GM23248 (cell line): ENCODE data around the gene EPHB6.

ENCODE experiments used
- EZH2 ChIP-seq: fragments of 200-600 bp; sonication (generic); IDR thresholded peaks from 2 replicates; pipeline ENCODE4 v1.6.1; 2018; ENCODE audit warnings: antibody characterized with exemption, mild to moderate bottlenecking; ENCODE audit not compliant: insufficient read depth, poor library complexity, severe bottlenecking
- EZH2phosphoT487 ChIP-seq: fragments of 200-600 bp; sonication (generic); IDR thresholded peaks from 2 replicates; pipeline ENCODE4 v1.6.1; 2018; ENCODE audit warnings: antibody characterized with exemption, moderate library complexity, mild to moderate bottlenecking, low read depth; ENCODE audit not compliant: insufficient read depth

DNA sequence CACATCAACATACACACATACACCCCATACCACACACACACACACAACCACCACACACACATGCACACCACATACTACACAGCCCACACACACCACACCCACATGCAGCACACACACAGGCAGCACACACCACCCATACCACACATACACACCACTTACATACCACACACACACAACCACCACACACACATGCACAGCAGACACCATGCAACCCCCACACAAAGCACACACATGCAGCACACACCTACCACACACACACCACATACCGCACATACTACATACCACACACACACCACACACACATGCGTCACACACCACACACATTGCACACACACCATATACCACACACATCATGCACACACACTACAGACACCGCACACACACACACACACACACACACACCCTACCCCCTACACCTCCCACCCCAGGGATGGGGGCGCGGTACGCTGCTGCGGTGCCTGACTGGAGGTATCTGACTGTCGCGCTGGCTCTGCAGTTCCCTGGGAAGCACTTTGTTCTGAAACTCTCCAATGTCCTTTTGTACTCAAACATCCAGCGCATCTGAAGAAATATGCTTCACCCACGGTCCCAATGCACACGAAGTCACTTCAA lies 36.1 kb downstream of the EPHB6 start:
- TF ChIP-seq EZH2 (no peak), EZH2phosphoT487 (no peak)
